Loucy (cell line): ENCODE results near the gene XCR1.

Source experiments
- EZH2phosphoT487 ChIP-seq: fragments of 200-600 bp; IDR thresholded peaks from 2 replicates; pipeline ENCODE4 v1.6.1; 2018; ENCODE audit warnings: antibody characterized with exemption, mild to moderate bottlenecking, moderate library complexity, borderline replicate concordance
- TF ChIP-seq, protein P1 (sequence below): fragments of 200-600 bp; sonication (generic); conservative IDR thresholded peaks from 2 replicates; pipeline ENCODE4 v1.5.1; 2014; ENCODE audit warnings: mild to moderate bottlenecking, antibody characterized with exemption, low read length

GRCh38 chr3:46029953-46030543 is 2.8 kb upstream of the XCR1 start:
- no peak for TF ChIP-seq EZH2phosphoT487
- TF ChIP-seq, protein P1, sequence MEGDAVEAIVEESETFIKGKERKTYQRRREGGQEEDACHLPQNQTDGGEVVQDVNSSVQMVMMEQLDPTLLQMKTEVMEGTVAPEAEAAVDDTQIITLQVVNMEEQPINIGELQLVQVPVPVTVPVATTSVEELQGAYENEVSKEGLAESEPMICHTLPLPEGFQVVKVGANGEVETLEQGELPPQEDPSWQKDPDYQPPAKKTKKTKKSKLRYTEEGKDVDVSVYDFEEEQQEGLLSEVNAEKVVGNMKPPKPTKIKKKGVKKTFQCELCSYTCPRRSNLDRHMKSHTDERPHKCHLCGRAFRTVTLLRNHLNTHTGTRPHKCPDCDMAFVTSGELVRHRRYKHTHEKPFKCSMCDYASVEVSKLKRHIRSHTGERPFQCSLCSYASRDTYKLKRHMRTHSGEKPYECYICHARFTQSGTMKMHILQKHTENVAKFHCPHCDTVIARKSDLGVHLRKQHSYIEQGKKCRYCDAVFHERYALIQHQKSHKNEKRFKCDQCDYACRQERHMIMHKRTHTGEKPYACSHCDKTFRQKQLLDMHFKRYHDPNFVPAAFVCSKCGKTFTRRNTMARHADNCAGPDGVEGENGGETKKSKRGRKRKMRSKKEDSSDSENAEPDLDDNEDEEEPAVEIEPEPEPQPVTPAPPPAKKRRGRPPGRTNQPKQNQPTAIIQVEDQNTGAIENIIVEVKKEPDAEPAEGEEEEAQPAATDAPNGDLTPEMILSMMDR = no peak
